Spleen (tissue), 11 donors: Measurements from ENCODE around the gene RASSF5. TPM values are rescaled to one million over a fixed set of nuclear protein-coding genes. Genes with fewer than 3 reads are reported as not detected.
A peak's percentile ranks its signal among the peaks of the same experiment; 100 is the strongest.

Experiments used
- DNase-seq: peaks from one replicate; pipeline ENCODE4 v3.0.0-alpha.2; 2020
- H3K27ac ChIP-seq, 8 donors: fragments of 200-600 bp; sonication (generic) in 7 of 8; 1 replicate in 4 of 8; 2 replicates in 4 of 8; pipeline versions ENCODE4 v1.5.0 to v1.8.0; 2016 to 2021; ENCODE audit warnings: inconsistent platforms in 4 of 8, mild to moderate bottlenecking in 4 of 8, moderate library complexity in 1 of 8
- H3K27me3 ChIP-seq, 7 donors: fragments of 200-600 bp; sonication (generic) in 6 of 7; replicated peaks in 1 of 7; 1 replicate in 4 of 7; 2 replicates in 3 of 7; pipeline versions ENCODE4 v1.5.0 to v1.8.0; 2016 to 2021; ENCODE audit warnings: inconsistent platforms in 3 of 7, mild to moderate bottlenecking in 1 of 7
- H3K36me3 ChIP-seq, 6 donors: fragments of 200-600 bp; sonication (generic) in 5 of 6; 1 replicate in 4 of 6; 2 replicates in 2 of 6; pipeline versions ENCODE4 v1.5.0 to v1.8.0; 2016 to 2021; ENCODE audit warnings: inconsistent platforms in 2 of 6
- H3K4me1 ChIP-seq, 6 donors: fragments of 200-600 bp; sonication (generic) in 5 of 6; 1 replicate in 3 of 6; 2 replicates in 3 of 6; pipeline versions ENCODE4 v1.5.0 to v1.8.0; 2016 to 2021; ENCODE audit warnings: inconsistent platforms in 3 of 6
- H3K4me3 ChIP-seq, 8 donors: fragments of 200-600 bp; sonication (generic) in 7 of 8; 1 replicate in 4 of 8; 2 replicates in 4 of 8; pipeline versions ENCODE4 v1.5.0 to v1.8.0; 2016 to 2021; ENCODE audit warnings: inconsistent platforms in 4 of 8, mild to moderate bottlenecking in 4 of 8, moderate library complexity in 2 of 8
- H3K9me3 ChIP-seq, 8 donors: fragments of 200-600 bp; sonication (generic) in 7 of 8; 1 replicate in 4 of 8; 2 replicates in 4 of 8; pipeline versions ENCODE4 v1.5.0 to v1.8.0; 2016 to 2021; ENCODE audit warnings: inconsistent platforms in 4 of 8
- CTCF ChIP-seq, 11 experiments: fragments of 200-600 bp in 7 of 11; fragments of 450-650 bp in 4 of 11; sonication (generic) in 4 of 11; IDR thresholded peaks in 8 of 11; conservative IDR thresholded peaks in 3 of 11; 1 replicate in 7 of 11; 2 replicates in 4 of 11; pipeline versions ENCODE4 v1.4.0 to v1.8.0; 2016 to 2021; ENCODE audit warnings: antibody characterized with exemption in 11 of 11, inconsistent platforms in 4 of 11, mild to moderate bottlenecking in 1 of 11
- POLR2A ChIP-seq, 3 donors: fragments of 450-650 bp; IDR thresholded peaks; one replicate each; pipeline ENCODE4 v1.5.1; 2017; ENCODE audit warnings: antibody characterized with exemption in 3 of 3, mild to moderate bottlenecking in 1 of 3
- POLR2AphosphoS5 ChIP-seq, 3 donors: sonication (generic); formaldehyde crosslinking; IDR thresholded peaks; one replicate each; pipeline ENCODE4 v1.5.1; 2017; ENCODE audit warnings: antibody characterized with exemption in 3 of 3
- WGBS, 5 donors: extraction: QIAGEN DNeasy Blood & Tissue Kit in 3 of 5; methylation state at CpG; one replicate each; pipeline versions ENCODE4 v1.1.5 to v1.1.7; 2013 to 2018; 5-methylcytosine and 5-hydroxymethylcytosine counted together
- intact Hi-C: fragments of 100-400 bp; cut with DNase I; formaldehyde crosslinking; loops from one replicate; pipeline ENCODE4 v1.15.0; 2023; ENCODE audit warnings: low total_unique reads
- polyA plus RNA-seq, 3 donors: library from polyadenylated mRNA; stranded (reverse); fragments of 200-250 nt; gene quantifications; one replicate each; pipeline ENCODE4 v1.2.1, GENCODE V29; 2013
- total RNA-seq, 7 donors: library from RNA; depleted of rRNA in 3 of 7; stranded (reverse); fragments of >200 nt in 3 of 7; fragmentation: NEBNext Ultra II Directional in 4 of 7; extraction: Animal tissue kit (Norgen Biotek cat#: 25700) in 4 of 7; gene quantifications; one replicate each; pipeline versions ENCODE4 v1.1.0 to v1.2.1, GENCODE V29; 2016 to 2021
- donor health status: healthy with polysubstance abuse.
- donor health status: DM: no; HTN: no; CAD: no; lungs with moderate emphysema.
- donor health status: DM: no; HTN: no; CAD: no.
- donor health status: Bipolar disorder and iron deficiency.
- donor health status: healthy.
- donor health status: DM: no; HTN: no; CAD: no.
- donor health status: DM: yes; HTN: yes; CAD: no.

Gene RASSF5
- total and polyA plus RNA-seq, 10 donors: 32.2 to 168 (median 127) TPM

DNA sequence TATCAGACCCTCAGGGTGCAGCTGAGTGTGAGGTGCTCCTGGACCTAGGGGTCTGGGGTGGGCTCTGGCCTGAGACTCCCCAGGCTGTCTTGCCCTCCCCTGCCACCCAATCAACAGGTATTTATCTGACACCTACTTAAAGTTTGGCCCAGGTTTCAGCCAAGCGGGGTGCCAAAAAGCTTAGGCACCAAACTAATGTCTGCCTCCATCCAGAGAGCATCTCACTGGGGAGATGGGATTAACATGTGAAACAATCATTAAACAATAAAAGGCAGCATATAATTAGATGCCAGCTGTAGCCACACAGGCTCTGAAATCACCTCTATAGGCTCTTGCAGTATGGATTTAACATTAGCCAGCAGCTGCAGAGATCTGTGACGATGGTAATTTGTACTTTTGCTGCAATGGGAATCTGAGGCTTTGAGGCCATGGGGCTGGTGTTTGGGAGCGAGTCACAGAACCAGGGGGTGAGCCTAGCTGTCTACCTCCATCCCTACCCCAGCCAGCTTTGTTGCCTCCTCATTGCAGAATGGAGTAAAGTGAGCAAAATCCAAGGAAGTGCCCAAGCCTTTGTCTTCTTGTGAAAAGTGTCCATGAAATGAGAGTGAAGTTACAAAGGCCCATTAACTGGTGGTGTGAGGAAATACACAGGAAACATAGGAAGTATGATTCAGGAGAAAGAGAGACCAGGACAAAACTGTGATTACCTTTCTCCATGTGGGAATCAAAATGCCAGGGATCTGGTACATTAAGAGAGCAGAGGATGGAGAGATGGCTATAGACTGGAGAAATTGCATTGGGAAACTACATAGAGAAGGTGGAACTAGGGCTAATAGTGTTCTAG, 68.8 kb downstream of the RASSF5 start:
- no peak for DNase-seq
- H3K27ac ChIP-seq: peak overlapping the region; percentile 84 to 98 (median 95)
- WGBS, 5 donors: 82 to 91% (median 84%) methylated on average over 3 of the region's 3 CpGs
- peaks cover 76 to 100% (median 95%) of the 10 kb centered on the region in 6 donors for H3K4me1 ChIP-seq
- H3K9me3 ChIP-seq: no peaks in the 10 kb centered on the region
- H3K4me3 ChIP-seq: peak overlapping the region in 2 of 8 donors; percentile 2 to 59
- intact Hi-C loops: no loop called here
- H3K36me3 ChIP-seq: peaks cover 0 to 46% (median 10%) of the 10 kb centered on the region in 6 donors
- H3K27me3 ChIP-seq: no peaks in the 10 kb centered on the region
- TF ChIP-seq POLR2A (IDR thresholded peaks at IDR 0.05): no peak
- TF ChIP-seq CTCF (IDR thresholded peaks at IDR 0.05 in 8 of 11, conservative IDR thresholded peaks at IDR 0.05 in 3 of 11): no peak
- peak in 1 of 3 donors; percentile 44 for TF ChIP-seq POLR2AphosphoS5 (IDR thresholded peaks at IDR 0.05)

- Histone ChIP-seq H3K36me3 (peaks cover 0 to 38% (median 7%) of the 10 kb centered on the region in 6 donors), H3K27me3 (no peaks in the 10 kb centered on the region), H3K9me3 (no peaks in the 10 kb centered on the region), H3K4me1 (peaks cover 91 to 100% (median 99%) of the 10 kb centered on the region in 6 donors), H3K27ac (peak overlapping the region; percentile 84 to 98 (median 95)), H3K4me3 (peak overlapping the region in 1 of 8 donors; percentile 0)
- DNase-seq: no peak
- WGBS, 5 donors: 70 to 88% (median 78%) methylated on average over 4 of the region's 4 CpGs
- intact Hi-C loops: no loop called here
- TF ChIP-seq CTCF (IDR thresholded peaks at IDR 0.05 in 8 of 11, conservative IDR thresholded peaks at IDR 0.05 in 3 of 11) (no peak), POLR2AphosphoS5 (IDR thresholded peaks at IDR 0.05) (no peak), POLR2A (IDR thresholded peaks at IDR 0.05) (no peak)
These were observed 70.3 kb downstream of the RASSF5 start for GRCh38 chr1:206577626-206578025.

DNA sequence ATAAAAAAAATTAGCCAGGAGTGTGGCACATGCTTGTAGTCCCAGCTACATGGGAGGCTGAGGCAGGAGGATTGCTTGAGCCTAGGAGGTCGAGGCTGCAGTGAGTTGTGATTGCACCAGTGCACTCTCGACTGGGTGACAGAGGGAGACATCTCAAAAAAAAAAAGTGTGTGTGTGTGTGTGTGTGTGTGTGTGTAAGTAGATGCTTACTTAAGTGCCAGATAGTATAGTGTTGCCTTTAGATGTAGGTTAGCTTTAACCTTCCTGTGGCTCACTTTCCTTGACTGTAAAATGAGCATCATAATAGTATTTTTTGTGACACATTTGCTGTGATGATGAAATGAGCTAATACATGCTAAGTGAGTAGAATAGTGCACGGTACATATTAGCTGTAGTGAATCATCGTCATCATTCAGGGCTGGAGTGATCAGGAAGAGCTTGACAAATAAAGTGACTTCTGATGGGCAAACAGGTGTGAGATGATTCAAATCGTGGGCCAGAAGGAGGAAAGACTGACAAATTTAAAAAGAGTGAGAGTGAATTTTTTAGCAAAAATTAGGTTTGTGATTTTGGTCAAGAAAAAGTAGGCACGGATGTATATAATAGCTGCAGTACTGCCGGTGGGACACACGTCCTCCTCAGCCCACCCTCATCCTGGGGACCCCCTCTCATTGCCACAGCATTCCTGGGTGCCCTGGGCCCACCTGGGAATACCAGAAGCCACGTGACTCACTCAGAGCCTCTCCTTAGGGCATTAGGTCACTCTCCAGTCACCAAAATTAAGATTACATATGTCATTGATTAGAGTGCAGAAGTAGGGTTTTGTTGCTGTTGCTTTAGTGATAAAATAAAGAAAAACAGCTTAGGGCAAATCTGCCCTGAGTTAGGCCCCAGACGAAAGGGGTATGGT, 71.0 kb downstream of the RASSF5 start:
- Histone ChIP-seq H3K4me3 (peak overlapping the region in 1 of 8 donors; percentile 59), H3K4me1 (peaks cover 93 to 100% (median 99%) of the 10 kb centered on the region in 6 donors), H3K9me3 (no peaks in the 10 kb centered on the region), H3K36me3 (peaks cover 0 to 38% (median 8%) of the 10 kb centered on the region in 6 donors), H3K27me3 (no peaks in the 10 kb centered on the region), H3K27ac (peak overlapping the region; percentile 79 to 98 (median 95))
- intact Hi-C loops: no loop called here
- TF ChIP-seq POLR2AphosphoS5 (IDR thresholded peaks at IDR 0.05) (no peak), POLR2A (IDR thresholded peaks at IDR 0.05) (no peak), CTCF (IDR thresholded peaks at IDR 0.05 in 8 of 11, conservative IDR thresholded peaks at IDR 0.05 in 3 of 11) (no peak)
- 58 to 67% (median 61%) methylated on average over 10 of the region's 10 CpGs for WGBS, 5 donors
- DNase-seq: no peak
